B cell (primary cell): ENCODE results near the gene AMFR. TPM values are rescaled to one million over a fixed set of nuclear protein-coding genes. Genes with fewer than 3 reads are reported as not detected.

ENCODE experiments used
- ATAC-seq: fragments of 200-7000 bp; cut with Tn5 transposase; one replicate; pipeline ENCODE4 v1.10.0; 2021; ENCODE audit warnings: low read depth, mild to moderate bottlenecking, moderate number of reproducible peaks, moderate library complexity
- CTCF ChIA-PET: fragments of 350-600 bp; sonication (Branson Sonifier 250); formaldehyde crosslinking; loops from one replicate; lab custom pipeline; 2021; ENCODE audit warnings: antibody characterized with exemption, inconsistent platforms; lab: Charles Lee
- POLR2A ChIA-PET: fragments of 350-600 bp; sonication (Branson Sonifier 250); formaldehyde crosslinking; loops from one replicate; lab custom pipeline; 2021; ENCODE audit warnings: antibody characterized with exemption; lab: Charles Lee
- DNase-seq: peaks from one replicate; pipeline ENCODE4 v3.0.0; 2013
- H2AFZ ChIP-seq: 2 replicates; pipeline ENCODE4 v1.6.1; 2012; ENCODE audit warnings: mild to moderate bottlenecking, low read depth, low read length; ENCODE audit not compliant: insufficient read depth, poor library complexity, severe bottlenecking
- H3K27ac ChIP-seq, 2 donors: 1 replicate in 1 of 2; 2 replicates in 1 of 2; pipeline ENCODE4 v1.5.1; 2012 to 2013; ENCODE audit warnings: low read length in 2 of 2, mild to moderate bottlenecking in 2 of 2, moderate library complexity in 1 of 2
- H3K27me3 ChIP-seq, 4 experiments: fragments of 200-600 bp in 1 of 4; sonication (generic) in 1 of 4; replicated peaks in 1 of 4; 1 replicate in 2 of 4; 2 replicates in 2 of 4; pipeline versions ENCODE4 v1.6.1 to v1.7.0; 2013 to 2016; ENCODE audit warnings: low read length in 3 of 4, mild to moderate bottlenecking in 2 of 4, mixed read lengths in 1 of 4, moderate library complexity in 1 of 4; ENCODE audit not compliant: insufficient read depth in 4 of 4, control insufficient read depth in 3 of 4; ENCODE audit errors: control extremely low read depth in 1 of 4
- H3K36me3 ChIP-seq, 2 experiments: replicated peaks in 1 of 2; 1 replicate in 1 of 2; 2 replicates in 1 of 2; pipeline versions ENCODE4 v1.6.1 to v1.7.1; 2013; ENCODE audit warnings: low read length in 1 of 2; ENCODE audit not compliant: insufficient read depth in 2 of 2, control insufficient read depth in 1 of 2; ENCODE audit errors: control extremely low read depth in 1 of 2, extremely low read depth in 1 of 2
- H3K4me1 ChIP-seq, 2 donors: fragments of 200-600 bp in 1 of 2; sonication (generic) in 1 of 2; 1 replicate in 1 of 2; 2 replicates in 1 of 2; pipeline versions ENCODE4 v1.5.1 to v1.6.1; 2013 to 2017; ENCODE audit warnings: low read length in 2 of 2; ENCODE audit not compliant: control insufficient read depth in 2 of 2, insufficient read depth in 2 of 2
- H3K4me2 ChIP-seq: replicated peaks from 2 replicates; pipeline ENCODE3; 2012; ENCODE audit warnings: mild to moderate bottlenecking, low read depth, low read length; ENCODE audit not compliant: poor library complexity, severe bottlenecking
- H3K4me3 ChIP-seq, 5 experiments: fragments of 200-600 bp in 1 of 5; sonication (generic) in 1 of 5; 1 replicate in 3 of 5; 2 replicates in 2 of 5; pipeline versions ENCODE4 v1.5.1 to v1.7.0; 2011 to 2016; ENCODE audit warnings: low read length in 4 of 5, mild to moderate bottlenecking in 4 of 5, low read depth in 2 of 5, control low read depth in 1 of 5, moderate library complexity in 1 of 5; ENCODE audit not compliant: insufficient read depth in 1 of 5; ENCODE audit errors: control extremely low read depth in 1 of 5, extremely low read depth in 1 of 5
- H3K79me2 ChIP-seq: fragments of 200-600 bp; sonication (generic); one replicate; pipeline ENCODE4 v1.6.0; 2016; ENCODE audit warnings: low read length; ENCODE audit not compliant: control insufficient read depth, insufficient read depth
- H3K9ac ChIP-seq: fragments of 200-600 bp; sonication (generic); 2 replicates; pipeline ENCODE4 v1.6.1; 2017; ENCODE audit warnings: mild to moderate bottlenecking, low read length, moderate library complexity
- H3K9me3 ChIP-seq, 3 donors: one replicate each; pipeline versions ENCODE4 v1.6.1 to v1.7.1; 2013; ENCODE audit warnings: low read length in 2 of 3; ENCODE audit not compliant: control insufficient read depth in 2 of 3, insufficient read depth in 1 of 3; ENCODE audit errors: control extremely low read depth in 1 of 3
- H4K20me1 ChIP-seq: 2 replicates; pipeline ENCODE4 v1.6.0; 2012; ENCODE audit warnings: mild to moderate bottlenecking, low read length; ENCODE audit not compliant: insufficient read depth, control insufficient read depth, poor library complexity, severe bottlenecking
- H3K27ac Mint-ChIP-seq: one replicate; pipeline ENCODE4 v1.8.0; 2021; ENCODE audit warnings: mixed read lengths
- H3K27me3 Mint-ChIP-seq: one replicate; pipeline ENCODE4 v1.8.0; 2021; ENCODE audit warnings: mixed read lengths
- H3K4me1 Mint-ChIP-seq: one replicate; pipeline ENCODE4 v1.8.0; 2021; ENCODE audit warnings: mixed read lengths
- H3K4me3 Mint-ChIP-seq: one replicate; pipeline ENCODE4 v1.8.0; 2021; ENCODE audit warnings: mixed read lengths
- H3K9me3 Mint-ChIP-seq: one replicate; pipeline ENCODE4 v1.8.0; 2022; ENCODE audit warnings: mixed read lengths; ENCODE audit not compliant: insufficient read depth
- EZH2 ChIP-seq: IDR thresholded peaks from 2 replicates; pipeline ENCODE4 v1.6.1; 2012; ENCODE audit warnings: borderline replicate concordance, low read depth, mild to moderate bottlenecking, moderate library complexity, low read length; ENCODE audit not compliant: insufficient read depth, poor library complexity, severe bottlenecking
- WGBS: methylation state at CpG from one replicate; pipeline ENCODE4 v1.1.5; 2013; ENCODE audit warnings: missing lambda C conversion rate; ENCODE audit not compliant: insufficient coverage; 5-methylcytosine and 5-hydroxymethylcytosine counted together
- intact Hi-C: fragments of 100-400 bp; cut with micrococcal nuclease; formaldehyde crosslinking; loops from one replicate; pipeline ENCODE4 v1.10.0; 2022
- polyA plus RNA-seq: library from polyadenylated mRNA; depleted of rRNA; stranded (reverse); fragments of >200 nt; gene quantifications from 2 replicates; pipeline ENCODE4 v1.2.3, GENCODE V29; 2012
- total RNA-seq, 2 donors: library from RNA; stranded (reverse); fragments of 120-200 nt in 1 of 2; gene quantifications; 1 replicate in 1 of 2; 2 replicates in 1 of 2; pipeline versions ENCODE4 v1.2.3 to v1.2.4, GENCODE V29; 2013 to 2022
- TF ChIP-seq, protein P1 (sequence below): fragments of 200-600 bp; IDR thresholded peaks from one replicate; pipeline ENCODE4 v1.8.0; 2022; ENCODE audit warnings: antibody characterized with exemption, mild to moderate bottlenecking

Gene AMFR
- total and polyA plus RNA-seq, 2 donors (not counting 1 experiment from before 2014, with no cell fraction given), result 118 to 225 TPM

DNA sequence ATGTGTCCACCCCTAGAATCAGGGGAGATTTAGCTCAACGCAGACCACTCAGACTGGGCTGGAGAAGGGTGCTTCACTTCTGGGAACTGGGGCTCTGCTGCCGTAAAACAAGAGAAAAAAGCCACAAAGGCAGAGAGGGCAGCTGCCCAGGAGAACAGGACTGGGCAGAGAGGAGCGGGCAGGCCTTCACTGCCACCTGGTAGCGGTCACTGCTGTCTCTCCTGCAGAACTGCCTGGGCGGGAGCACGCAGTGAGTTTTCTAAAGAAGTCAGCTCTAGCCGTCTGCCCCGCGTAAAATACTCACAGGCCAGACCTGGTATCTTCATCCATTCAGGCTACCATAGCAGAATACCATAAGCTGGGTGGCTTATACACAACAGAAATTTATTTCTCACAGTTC lies 103.8 kb downstream of the AMFR start:
- no peak overlapping the region for H3K4me3 Mint-ChIP-seq
- H3K36me3 ChIP-seq, result no peaks in the 10 kb centered on the region
- ChIA-PET POLR2A (no interaction called here), CTCF (interaction anchor here (1.4 to 8.8 kb wide), 3 partner anchors 10 to 857 kb away, joined by 3 to 156 read pairs (median 5); no protein-coding TSS in a partner anchor)
- no peak overlapping the region for H3K27ac ChIP-seq
- peaks cover 0 to 4% (median 0%) of the 10 kb centered on the region in 3 donors for H3K9me3 ChIP-seq
- intact Hi-C loops, result no loop called here
- H3K4me1 ChIP-seq, result peaks cover 3 to 11% of the 10 kb centered on the region in 2 donors
- H3K9ac ChIP-seq, result no peak overlapping the region
- H3K27ac Mint-ChIP-seq, result no peak overlapping the region
- H3K4me1 Mint-ChIP-seq, result peaks cover 13% of the 10 kb centered on the region
- DNase-seq (no peak), ATAC-seq (no peak)
- no peaks in the 10 kb centered on the region for H3K9me3 Mint-ChIP-seq
- no peak for TF ChIP-seq EZH2
- TF ChIP-seq, protein P1, sequence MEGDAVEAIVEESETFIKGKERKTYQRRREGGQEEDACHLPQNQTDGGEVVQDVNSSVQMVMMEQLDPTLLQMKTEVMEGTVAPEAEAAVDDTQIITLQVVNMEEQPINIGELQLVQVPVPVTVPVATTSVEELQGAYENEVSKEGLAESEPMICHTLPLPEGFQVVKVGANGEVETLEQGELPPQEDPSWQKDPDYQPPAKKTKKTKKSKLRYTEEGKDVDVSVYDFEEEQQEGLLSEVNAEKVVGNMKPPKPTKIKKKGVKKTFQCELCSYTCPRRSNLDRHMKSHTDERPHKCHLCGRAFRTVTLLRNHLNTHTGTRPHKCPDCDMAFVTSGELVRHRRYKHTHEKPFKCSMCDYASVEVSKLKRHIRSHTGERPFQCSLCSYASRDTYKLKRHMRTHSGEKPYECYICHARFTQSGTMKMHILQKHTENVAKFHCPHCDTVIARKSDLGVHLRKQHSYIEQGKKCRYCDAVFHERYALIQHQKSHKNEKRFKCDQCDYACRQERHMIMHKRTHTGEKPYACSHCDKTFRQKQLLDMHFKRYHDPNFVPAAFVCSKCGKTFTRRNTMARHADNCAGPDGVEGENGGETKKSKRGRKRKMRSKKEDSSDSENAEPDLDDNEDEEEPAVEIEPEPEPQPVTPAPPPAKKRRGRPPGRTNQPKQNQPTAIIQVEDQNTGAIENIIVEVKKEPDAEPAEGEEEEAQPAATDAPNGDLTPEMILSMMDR, result no peak
- no peak overlapping the region for H3K4me2 ChIP-seq
- H3K27me3 ChIP-seq, result peaks cover 0 to 5% (median 0%) of the 10 kb centered on the region in 4 experiments
- H4K20me1 ChIP-seq, result no peaks in the 10 kb centered on the region
- H3K79me2 ChIP-seq, result no peaks in the 10 kb centered on the region
- H3K27me3 Mint-ChIP-seq, result peaks cover 9% of the 10 kb centered on the region
- WGBS, result 98% methylated on average over 6 of the region's 9 CpGs
- H3K4me3 ChIP-seq, result no peak overlapping the region
- no peak overlapping the region for H2AFZ ChIP-seq

DNA sequence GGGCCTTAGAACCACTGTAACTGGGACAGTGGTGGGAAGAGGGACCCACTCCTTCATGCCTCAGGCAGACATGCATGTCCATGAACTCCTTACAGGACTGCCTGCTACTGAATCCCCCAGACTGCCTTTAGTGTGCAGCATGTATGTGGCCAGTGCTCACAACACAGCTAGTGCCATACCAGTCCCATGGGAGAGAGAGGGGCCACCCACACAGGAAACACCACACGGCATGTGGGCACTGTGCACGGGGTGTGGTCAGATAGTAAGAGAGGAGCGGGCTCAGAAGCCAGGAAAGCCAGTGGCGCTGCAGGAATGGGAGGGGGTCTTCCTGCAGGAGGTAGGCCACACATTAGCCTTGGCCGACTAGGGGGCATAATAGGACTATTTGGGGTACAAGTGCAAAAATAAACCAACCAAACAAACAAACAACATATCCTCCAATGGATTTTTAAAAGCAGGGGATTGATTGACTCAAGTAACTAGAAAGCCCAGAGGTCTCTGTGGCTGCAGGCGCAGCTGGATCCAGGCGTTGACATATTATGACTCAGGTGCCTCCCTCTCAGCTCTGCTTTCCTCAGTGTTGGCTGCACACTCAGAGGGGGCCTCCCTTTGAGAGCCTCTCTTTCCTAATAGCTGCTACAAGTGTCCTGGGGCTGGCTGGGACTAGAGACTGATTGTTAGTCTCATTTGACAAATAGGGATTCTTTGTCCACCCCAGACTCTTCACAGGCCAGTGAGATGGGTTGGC lies 104.4 kb downstream of the AMFR start:
- Histone ChIP-seq H3K4me3 (no peak overlapping the region), H3K27me3 (peaks cover 0 to 5% (median 0%) of the 10 kb centered on the region in 4 experiments), H3K4me2 (no peak overlapping the region), H3K4me1 (peaks cover 3 to 11% of the 10 kb centered on the region in 2 donors), H4K20me1 (no peaks in the 10 kb centered on the region), H3K36me3 (no peaks in the 10 kb centered on the region), H3K27ac (no peak overlapping the region), H2AFZ (no peak overlapping the region), H3K79me2 (no peaks in the 10 kb centered on the region), H3K9ac (no peak overlapping the region), H3K9me3 (peaks cover 0 to 4% (median 0%) of the 10 kb centered on the region in 3 donors)
- Mint-ChIP-seq H3K27me3 (peaks cover 9% of the 10 kb centered on the region), H3K4me3 (no peak overlapping the region), H3K4me1 (peaks cover 13% of the 10 kb centered on the region), H3K9me3 (no peaks in the 10 kb centered on the region), H3K27ac (no peak overlapping the region)
- WGBS, result 42% methylated on average over 4 of the region's 7 CpGs
- ChIA-PET POLR2A (no interaction called here), CTCF (interaction anchor here (1.4 to 8.8 kb wide), 3 partner anchors 9 to 856 kb away, joined by 3 to 156 read pairs (median 5); no protein-coding TSS in a partner anchor)
- no peak for TF ChIP-seq EZH2
- TF ChIP-seq, protein P1, result no peak
- intact Hi-C loops, result no loop called here
- DNase-seq, result no peak
- no peak for ATAC-seq
